K562 treated with DMSO at 1 percent for 48 hours (cell line): ENCODE measurements around the gene CSKMT. TPM values are rescaled to one million over a fixed set of nuclear protein-coding genes. Genes with fewer than 3 reads are reported as not detected.

ENCODE experiments used
- total RNA-seq: library from RNA; unstranded; fragments of 300-600 nt; gene quantifications from 2 replicates; pipeline ENCODE4 v1.2.3, GENCODE V29; 2022; ENCODE audit warnings: low replicate concordance; ENCODE audit errors: extremely low read depth

Gene CSKMT
- not detected in 2 replicates for total RNA-seq

DNA sequence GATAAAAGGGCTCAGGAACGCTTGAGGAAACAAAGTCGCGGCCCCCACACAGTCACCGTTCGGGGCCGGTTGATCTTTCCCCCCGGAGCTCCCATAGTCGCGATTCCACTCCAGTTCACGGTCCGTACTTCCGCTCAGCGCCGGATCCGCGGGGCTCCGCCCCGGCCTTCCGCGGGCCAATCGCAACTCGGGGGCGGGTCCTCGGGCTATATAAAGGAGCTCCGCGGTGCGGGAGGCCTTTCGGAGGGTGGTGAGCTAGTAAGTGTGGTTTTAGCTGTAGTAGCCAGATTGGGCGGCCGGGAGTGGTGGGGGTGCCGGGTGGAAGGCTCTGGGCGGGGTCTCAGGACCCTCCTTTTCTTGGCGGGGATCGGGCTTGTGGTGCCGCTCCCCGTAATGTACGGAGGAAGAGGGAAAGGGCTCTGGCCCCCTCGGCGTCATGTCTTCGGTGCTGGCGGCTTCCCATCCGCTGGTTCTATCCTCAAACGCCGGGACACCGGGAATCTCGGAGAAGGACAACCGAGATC is at the start of gene CSKMT, which contains the start of gene C11orf98:
TSS of gene CSKMT (plus strand) at position 238 of the 524 bp plus-strand sequence. CDS start 568 bp downstream, outside the sequence.
TSS of gene C11orf98 (minus strand) at position 136 of the 524 bp plus-strand sequence. CDS start at position 95, 41 bp downstream.

GRCh38 chr11:62621567-62622470 is 43.3 kb upstream of the CSKMT start, which contains the start of gene B3GAT3:
Gene B3GAT3 (minus strand): TSS chr11:62621986. CDS start chr11:62621947, 39 bp downstream.

GRCh38 chr11:62645946-62646824 is 18.9 kb upstream of the CSKMT start, which contains the start of gene GANAB:
Gene GANAB (minus strand): TSS chr11:62646613. CDS start chr11:62646599, 14 bp downstream.

DNA sequence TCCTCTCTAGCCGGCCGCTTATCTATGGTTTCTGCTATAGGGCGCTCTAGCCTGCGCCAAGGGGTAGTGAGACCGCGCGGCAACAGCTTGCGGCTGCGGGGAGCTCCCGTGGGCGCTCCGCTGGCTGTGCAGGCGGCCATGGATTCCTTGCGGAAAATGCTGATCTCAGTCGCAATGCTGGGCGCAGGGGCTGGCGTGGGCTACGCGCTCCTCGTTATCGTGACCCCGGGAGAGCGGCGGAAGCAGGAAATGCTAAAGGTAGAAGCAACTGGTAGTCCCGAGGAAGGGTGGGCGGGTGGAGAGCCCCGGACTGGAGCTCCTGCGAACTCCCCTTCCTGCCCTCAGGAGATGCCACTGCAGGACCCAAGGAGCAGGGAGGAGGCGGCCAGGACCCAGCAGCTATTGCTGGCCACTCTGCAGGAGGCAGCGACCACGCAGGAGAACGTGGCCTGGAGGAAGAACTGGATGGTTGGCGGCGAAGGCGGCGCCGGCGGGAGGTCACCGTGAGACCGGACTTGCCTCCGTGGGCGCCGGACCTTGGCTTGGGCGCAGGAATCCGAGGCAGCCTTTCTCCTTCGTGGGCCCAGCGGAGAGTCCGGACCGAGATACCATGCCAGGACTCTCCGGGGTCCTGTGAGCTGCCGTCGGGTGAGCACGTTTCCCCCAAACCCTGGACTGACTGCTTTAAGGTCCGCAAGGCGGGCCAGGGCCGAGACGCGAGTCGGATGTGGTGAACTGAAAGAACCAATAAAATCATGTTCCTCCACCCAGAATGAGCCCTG is 6.7 kb downstream of the CSKMT start, which contains the start of the genes LBHD1 and UQCC3:
TSS of gene LBHD1 (minus strand) at position 660 of the 782 bp plus-strand sequence. CDS start 2,236 bp downstream, outside the sequence.
TSS of gene UQCC3 (plus strand) at position 66 of the 782 bp plus-strand sequence. CDS start at position 139, 73 bp downstream.

DNA sequence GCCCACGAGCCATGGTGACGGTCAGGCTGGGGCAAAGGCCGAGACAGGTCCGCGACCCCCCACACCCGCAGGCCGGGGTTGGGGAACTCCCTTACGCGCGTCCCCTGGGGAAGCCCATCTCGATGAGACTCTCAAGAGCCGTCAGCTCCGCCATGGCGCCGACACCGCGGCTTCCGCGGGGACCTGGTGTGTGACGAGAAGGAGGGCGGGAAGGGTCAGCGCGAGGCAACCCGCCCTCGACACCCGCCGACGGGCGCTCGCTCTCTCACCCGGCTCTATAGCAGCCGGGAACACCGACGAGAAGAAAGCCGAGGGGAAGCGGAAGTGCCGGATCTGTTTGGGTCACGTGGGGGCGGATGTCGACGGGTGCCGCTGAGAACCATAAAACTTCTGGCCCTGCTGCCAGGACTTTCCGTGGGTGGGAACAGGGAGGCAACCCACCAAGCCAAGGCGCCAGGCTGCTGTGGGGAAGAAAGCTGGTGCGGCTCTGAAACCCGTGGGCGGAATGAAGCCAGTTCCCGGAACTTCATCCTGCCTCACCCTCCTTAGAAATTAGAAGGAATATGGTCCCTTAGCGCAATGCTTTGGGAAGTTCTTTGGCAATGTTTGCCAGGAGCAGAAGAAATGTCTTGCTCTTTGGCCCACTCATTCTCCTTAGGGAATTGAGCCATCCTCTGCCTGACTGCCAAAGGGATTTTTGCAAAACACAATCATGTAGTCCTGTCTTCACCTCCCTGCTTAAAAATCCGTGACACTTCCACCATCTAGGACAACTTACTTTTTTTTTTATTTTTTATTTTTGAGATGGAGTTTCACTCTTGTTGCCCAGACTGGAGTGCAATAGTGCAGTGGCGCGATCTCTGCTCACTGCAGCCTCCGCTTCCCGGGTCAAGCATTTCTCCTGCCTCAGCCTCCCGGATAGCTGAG is 13.9 kb downstream of the CSKMT start, which contains the start of gene UBXN1:
TSS of gene UBXN1 (minus strand) at position 304 of the 927 bp plus-strand sequence. CDS start at position 154, 150 bp downstream.

DNA sequence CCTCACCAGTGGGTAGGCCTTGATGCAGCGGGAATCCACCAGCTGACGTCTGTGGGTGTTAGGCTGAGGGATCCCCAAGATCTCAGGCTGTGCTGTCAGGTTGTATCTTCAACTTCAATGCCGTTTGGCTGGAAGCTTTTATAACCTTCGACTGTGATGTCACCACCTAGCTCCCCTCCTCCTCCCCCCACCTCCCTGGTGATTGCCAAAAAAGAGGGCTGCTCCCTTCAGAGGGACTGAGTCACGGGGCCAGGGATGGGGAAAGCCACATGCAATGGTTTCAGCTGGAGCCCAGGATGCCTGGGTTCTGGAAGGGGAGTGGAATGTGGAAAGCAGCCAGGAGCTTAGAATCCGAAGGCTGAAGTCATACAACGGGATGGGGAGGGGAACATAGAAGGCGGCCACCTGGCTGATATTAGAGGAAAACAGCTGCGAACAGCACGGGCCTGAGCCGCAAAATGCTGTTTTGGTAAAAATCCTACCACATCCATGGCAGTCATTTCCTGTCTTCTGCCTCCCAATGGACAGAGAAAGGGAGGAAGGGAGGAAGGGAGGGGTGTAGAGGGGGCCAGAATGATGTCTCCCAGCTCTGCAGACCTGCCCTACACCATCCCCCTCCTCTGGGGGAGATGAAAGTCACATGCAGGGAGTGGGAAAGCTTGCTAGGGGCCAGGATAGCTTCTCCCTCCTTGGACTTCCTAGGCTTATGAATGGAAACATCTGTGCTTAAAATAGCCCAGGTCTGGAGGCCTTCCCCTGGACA is 24.5 kb downstream of the CSKMT start, which contains the start of gene LRRN4CL:
TSS of gene LRRN4CL (minus strand) at position 110 of the 763 bp plus-strand sequence. CDS start 1,022 bp downstream, outside the sequence.

GRCh38 chr11:62707277-62707861 is 42.3 kb downstream of the CSKMT start, which contains the start of the genes BSCL2 and GNG3:
Gene BSCL2 (minus strand): TSS chr11:62707424. CDS start chr11:62707195, 229 bp downstream.
Gene GNG3 (plus strand): TSS chr11:62707676. CDS start chr11:62708296, 620 bp downstream.

Other genes with a start within 250 kb of the CSKMT start
- not detected in 2 replicates for gene SCGB1A1, start 246.3 kb upstream of the CSKMT start, total RNA-seq
- not detected in 2 replicates for gene AHNAK, start 118.5 kb upstream of the CSKMT start, total RNA-seq
- 2,176 and 4,535 TPM in 2 replicates for gene EEF1G, start 91.4 kb upstream of the CSKMT start, total RNA-seq
- gene TUT1, start 73.8 kb upstream of the CSKMT start, total RNA-seq, result not detected in 2 replicates
- not detected in 2 replicates for gene MTA2, start 63.4 kb upstream of the CSKMT start, total RNA-seq
- not detected in 2 replicates for gene EML3, start 52.5 kb upstream of the CSKMT start, total RNA-seq
- not detected in 2 replicates for gene ROM1, start 52.1 kb upstream of the CSKMT start, total RNA-seq
- not detected in 2 replicates for gene B3GAT3, start 43.3 kb upstream of the CSKMT start, total RNA-seq
- gene GANAB, start 18.7 kb upstream of the CSKMT start, total RNA-seq, result 252 TPM in 1 of 2 replicates, not detected in the other
- not detected in 2 replicates for gene INTS5, start 12.0 kb upstream of the CSKMT start, total RNA-seq
- gene C11orf98, start 102 bp upstream of the CSKMT start, total RNA-seq, result not detected in 2 replicates
- gene UQCC3, start 6.4 kb downstream of the CSKMT start, total RNA-seq, result not detected in 2 replicates
- not detected in 2 replicates for gene LBHD1, start 7.0 kb downstream of the CSKMT start, total RNA-seq
- 582 TPM in 1 of 2 replicates, not detected in the other for gene UBXN1, start 13.8 kb downstream of the CSKMT start, total RNA-seq
- not detected in 2 replicates for gene LRRN4CL, start 24.2 kb downstream of the CSKMT start, total RNA-seq
- not detected in 2 replicates for gene BSCL2, start 42.1 kb downstream of the CSKMT start, total RNA-seq
- gene GNG3, start 42.4 kb downstream of the CSKMT start, total RNA-seq, result not detected in 2 replicates
- gene HNRNPUL2, start 62.1 kb downstream of the CSKMT start, total RNA-seq, result not detected in 2 replicates
- gene TTC9C, start 63.2 kb downstream of the CSKMT start, total RNA-seq, result not detected in 2 replicates
- not detected in 2 replicates for gene ZBTB3, start 88.8 kb downstream of the CSKMT start, total RNA-seq
- gene POLR2G, start 96.3 kb downstream of the CSKMT start, total RNA-seq, result not detected in 2 replicates
- not detected in 2 replicates for gene TAF6L, start 106.1 kb downstream of the CSKMT start, total RNA-seq
- not detected in 2 replicates for gene TMEM179B, start 122.1 kb downstream of the CSKMT start, total RNA-seq
- gene TMEM223, start 126.7 kb downstream of the CSKMT start, total RNA-seq, result not detected in 2 replicates
- gene NXF1, start 140.1 kb downstream of the CSKMT start, total RNA-seq, result not detected in 2 replicates
- gene STX5, start 166.7 kb downstream of the CSKMT start, total RNA-seq, result 493 TPM in 1 of 2 replicates, not detected in the other
- gene TEX54, start 167.5 kb downstream of the CSKMT start, total RNA-seq, result not detected in 2 replicates
- not detected in 2 replicates for gene WDR74, start 174.3 kb downstream of the CSKMT start, total RNA-seq
- gene SLC3A2, start 215.6 kb downstream of the CSKMT start, total RNA-seq, result 454 and 648 TPM in 2 replicates